ENCODE data around the gene EPHB3. TPM values are rescaled to one million over a fixed set of nuclear protein-coding genes. Genes with fewer than 3 reads are reported as not detected.

EPHB3 gene
- total RNA-seq, 1 experiment from 2014 or later, result 6.0 TPM

GRCh38 chr3:184572633-184573270 is 11.2 kb downstream of the EPHB3 start:
- Histone ChIP-seq H3K27me3 (ENCODE audit: control insufficient read depth, insufficient read depth, low read length) (no peaks in the 10 kb centered on the region), H3K4me1 (ENCODE audit: control insufficient read depth, insufficient read depth, low read length) (peaks cover 4% of the 10 kb centered on the region), H3K27ac (ENCODE audit: low read length) (no peak overlapping the region), H3K4me3 (ENCODE audit: low read depth in 2 of 2, low read length in 2 of 2) (no peak overlapping the region), H3K36me3 (ENCODE audit: control insufficient read depth, insufficient read depth, low read length) (no peaks in the 10 kb centered on the region), H3K9me3 (ENCODE audit: control insufficient read depth, insufficient read depth, low read depth, low read length) (no peaks in the 10 kb centered on the region)
- TF ChIP-seq REST (IDR thresholded peaks at IDR 0.05; ENCODE audit: insufficient read depth in 1 of 2, low read depth in 2 of 2, low read length in 1 of 2) (no peak), POLR2AphosphoS5 (IDR thresholded peaks at IDR 0.05; ENCODE audit: low read depth, low read length) (no peak), TCF7L2 (IDR thresholded peaks at IDR 0.05; ENCODE audit: low read depth, low read length) (no peak), SIN3A (IDR thresholded peaks at IDR 0.05; ENCODE audit: borderline replicate concordance, insufficient read depth, low read depth, low read length) (no peak), CTCF (IDR thresholded peaks at IDR 0.05) (no peak)
- CTCF ChIA-PET, result no interaction called here
- POLR2A ChIA-PET, result no interaction called here
- intact Hi-C loops (cut with micrococcal nuclease; ENCODE audit: unreplicated experiment), result no loop called here
- BruUV-seq (replicated peaks), result no TSS peak
- no peak for DNase-seq (ENCODE audit: low read depth, low spot score)
- in situ Hi-C loops (cut with HindIII; ENCODE audit: low pct_unique_long_range_greater_than_20kb, low sequenced_read_pairs), result no loop called here
- no peak for ATAC-seq

- H3K27me3 ChIP-seq (ENCODE audit: control insufficient read depth, insufficient read depth, low read length), result no peaks in the 10 kb centered on the region
- CTCF ChIA-PET, result no interaction called here
- in situ Hi-C loops (cut with HindIII; ENCODE audit: low pct_unique_long_range_greater_than_20kb, low sequenced_read_pairs) (no loop called here), intact Hi-C loops (cut with micrococcal nuclease; ENCODE audit: unreplicated experiment) (no loop called here)
- H3K4me3 ChIP-seq (ENCODE audit: low read depth in 2 of 2, low read length in 2 of 2), result no peak overlapping the region
- no peaks in the 10 kb centered on the region for H3K9me3 ChIP-seq (ENCODE audit: control insufficient read depth, insufficient read depth, low read depth, low read length)
- H3K4me1 ChIP-seq (ENCODE audit: control insufficient read depth, insufficient read depth, low read length), result no peaks in the 10 kb centered on the region; the same call in 1 of the 2 replicates
- no peaks in the 10 kb centered on the region for H3K36me3 ChIP-seq (ENCODE audit: control insufficient read depth, insufficient read depth, low read length)
- DNase-seq (ENCODE audit: low read depth, low spot score) (no peak), ATAC-seq (no peak)
- TF ChIP-seq TCF7L2 (IDR thresholded peaks at IDR 0.05; ENCODE audit: low read depth, low read length) (no peak), CTCF (IDR thresholded peaks at IDR 0.05) (no peak), POLR2AphosphoS5 (IDR thresholded peaks at IDR 0.05; ENCODE audit: low read depth, low read length) (no peak), SIN3A (IDR thresholded peaks at IDR 0.05; ENCODE audit: borderline replicate concordance, insufficient read depth, low read depth, low read length) (no peak), REST (IDR thresholded peaks at IDR 0.05; ENCODE audit: insufficient read depth in 1 of 2, low read depth in 2 of 2, low read length in 1 of 2) (no peak)
- no TSS peak for BruUV-seq (replicated peaks)
- POLR2A ChIA-PET, result no interaction called here
- no peak overlapping the region for H3K27ac ChIP-seq (ENCODE audit: low read length)
Observed at GRCh38 chr3:184574515-184575417, 13.2 kb downstream of the EPHB3 start.

All from Panc1 (cell line).